Prostate gland (tissue), 2 donors: ENCODE data around the gene CACNA1B. TPM values are rescaled to one million over a fixed set of nuclear protein-coding genes. Genes with fewer than 3 reads are reported as not detected.

Experiments used
- DNase-seq: peaks from one replicate; pipeline ENCODE4 v3.0.0-alpha.2; 2019; ENCODE audit warnings: low spot score
- H3K27ac ChIP-seq, 2 donors: fragments of 200-600 bp; sonication (generic); 2 replicates each; pipeline ENCODE4 v1.5.1; 2017 to 2019
- H3K27me3 ChIP-seq: fragments of 200-600 bp; sonication (generic); replicated peaks from 2 replicates; pipeline ENCODE4 v1.5.1; 2019; ENCODE audit not compliant: insufficient read depth
- H3K36me3 ChIP-seq, 2 donors: fragments of 200-600 bp; sonication (generic); 1 replicate in 1 of 2; 2 replicates in 1 of 2; pipeline versions ENCODE4 v1.5.1 to v1.8.1; 2017 to 2019
- H3K4me1 ChIP-seq: fragments of 200-600 bp; sonication (generic); replicated peaks from 2 replicates; pipeline ENCODE4 v1.5.1; 2019
- H3K4me3 ChIP-seq, 2 donors: fragments of 200-600 bp; sonication (generic); 2 replicates each; pipeline ENCODE4 v1.5.1; 2017 to 2019
- H3K9me3 ChIP-seq: fragments of 200-600 bp; sonication (generic); 2 replicates; pipeline ENCODE4 v1.5.1; 2017
- CTCF ChIP-seq, 4 experiments: fragments of 200-600 bp in 2 of 4; fragments of 450-650 bp in 2 of 4; sonication (generic) in 2 of 4; IDR thresholded peaks; 1 replicate in 3 of 4; 2 replicates in 1 of 4; pipeline ENCODE4 v1.5.1; 2016 to 2019; ENCODE audit warnings: antibody characterized with exemption in 4 of 4, mild to moderate bottlenecking in 2 of 4, moderate library complexity in 2 of 4
- POLR2A ChIP-seq: fragments of 450-650 bp; IDR thresholded peaks from one replicate; pipeline ENCODE4 v1.6.1; 2016; ENCODE audit warnings: antibody characterized with exemption, mild to moderate bottlenecking
- POLR2AphosphoS5 ChIP-seq: sonication (generic); formaldehyde crosslinking; IDR thresholded peaks from one replicate; pipeline ENCODE4 v1.6.1; 2017; ENCODE audit warnings: antibody characterized with exemption
- WGBS: methylation state at CpG from one replicate; pipeline ENCODE4 v1.1.5; 2018; 5-methylcytosine and 5-hydroxymethylcytosine counted together
- intact Hi-C: fragments of 100-400 bp; cut with DNase I; formaldehyde crosslinking; loops from one replicate; pipeline ENCODE4 v1.14.2; 2022
- total RNA-seq, 2 donors: library from RNA; depleted of rRNA; stranded (reverse); fragments of >200 nt; gene quantifications; one replicate each; pipeline ENCODE4 v1.1.0, GENCODE V29; 2016

Gene CACNA1B
- total RNA-seq, 2 donors from 2014 or later = 0.36 to 6.0 TPM

GRCh38 chr9:138052635-138053320 lies 175.2 kb downstream of the CACNA1B start:
- no peak overlapping the region for H3K4me3 ChIP-seq
- no peaks in the 10 kb centered on the region for H3K36me3 ChIP-seq
- DNase-seq = no peak
- intact Hi-C loops = no loop called here
- H3K27ac ChIP-seq = no peak overlapping the region
- TF ChIP-seq POLR2A = no peak
- TF ChIP-seq CTCF (IDR thresholded peaks at IDR 0.05) = no peak
- no peak for TF ChIP-seq POLR2AphosphoS5
- H3K4me1 ChIP-seq = no peaks in the 10 kb centered on the region
- WGBS = 74% methylated on average over 12 of the region's 12 CpGs
- no peaks in the 10 kb centered on the region for H3K27me3 ChIP-seq
- H3K9me3 ChIP-seq = no peaks in the 10 kb centered on the region

GRCh38 chr9:138053321-138053868 lies 175.8 kb downstream of the CACNA1B start:
- H3K27me3 ChIP-seq = no peaks in the 10 kb centered on the region
- no peak overlapping the region for H3K27ac ChIP-seq
- intact Hi-C loops = no loop called here
- TF ChIP-seq POLR2A (no peak), CTCF (IDR thresholded peaks at IDR 0.05) (no peak), POLR2AphosphoS5 (no peak)
- no peaks in the 10 kb centered on the region for H3K36me3 ChIP-seq
- no peak overlapping the region for H3K4me3 ChIP-seq
- no peaks in the 10 kb centered on the region for H3K4me1 ChIP-seq
- 82% methylated on average over 7 of the region's 7 CpGs for WGBS
- no peak for DNase-seq
- H3K9me3 ChIP-seq = no peaks in the 10 kb centered on the region

GRCh38 chr9:138053996-138054752 lies 176.6 kb downstream of the CACNA1B start:
- no peak overlapping the region for H3K4me3 ChIP-seq
- H3K4me1 ChIP-seq = no peaks in the 10 kb centered on the region
- no peaks in the 10 kb centered on the region for H3K9me3 ChIP-seq
- 56% methylated on average over 16 of the region's 16 CpGs for WGBS
- DNase-seq = no peak
- no peaks in the 10 kb centered on the region for H3K27me3 ChIP-seq
- H3K27ac ChIP-seq = no peak overlapping the region
- intact Hi-C loops = no loop called here
- no peak for TF ChIP-seq CTCF (IDR thresholded peaks at IDR 0.05)
- H3K36me3 ChIP-seq = no peaks in the 10 kb centered on the region

- intact Hi-C loops = no loop called here
- WGBS = 83% methylated on average over 8 of the region's 8 CpGs
- no peaks in the 10 kb centered on the region for H3K9me3 ChIP-seq
- TF ChIP-seq CTCF (IDR thresholded peaks at IDR 0.05) (no peak), POLR2A (no peak), POLR2AphosphoS5 (no peak)
- no peak overlapping the region for H3K4me3 ChIP-seq
- no peak overlapping the region for H3K27ac ChIP-seq
- DNase-seq = no peak
- no peaks in the 10 kb centered on the region for H3K4me1 ChIP-seq
- H3K36me3 ChIP-seq = no peaks in the 10 kb centered on the region
- H3K27me3 ChIP-seq = no peaks in the 10 kb centered on the region
Observed at GRCh38 chr9:138057726-138058125, 180.1 kb downstream of the CACNA1B start.

- H3K27me3 ChIP-seq = no peaks in the 10 kb centered on the region
- no peak for TF ChIP-seq POLR2A
- no peak for TF ChIP-seq CTCF (IDR thresholded peaks at IDR 0.05)
- no peak for TF ChIP-seq POLR2AphosphoS5
- no peak overlapping the region for H3K4me3 ChIP-seq
- no peak for DNase-seq
- H3K9me3 ChIP-seq = no peaks in the 10 kb centered on the region
- intact Hi-C loops = no loop called here
- no peaks in the 10 kb centered on the region for H3K4me1 ChIP-seq
- 86% methylated on average over 9 of the region's 9 CpGs for WGBS
- no peak overlapping the region for H3K27ac ChIP-seq
- H3K36me3 ChIP-seq = no peaks in the 10 kb centered on the region
Observed at GRCh38 chr9:138058181-138058580, 180.6 kb downstream of the CACNA1B start.
